VCaP (cell line): ENCODE data around the gene HNRNPUL1.

Source experiments
- H3K27ac ChIP-seq: fragments of 450-650 bp; 2 replicates; pipeline ENCODE4 v1.5.1; 2017
- CTCF ChIP-seq: fragments of 450-650 bp; conservative IDR thresholded peaks from 2 replicates; pipeline ENCODE4 v1.5.1; 2017; ENCODE audit warnings: mild to moderate bottlenecking, moderate library complexity

HNRNPUL1 gene

GRCh38 chr19:41311072-41311471 lies 46.9 kb downstream of the HNRNPUL1 start:
- H3K27ac ChIP-seq, result peak overlapping the region; percentile 94
- no peak for TF ChIP-seq CTCF

DNA sequence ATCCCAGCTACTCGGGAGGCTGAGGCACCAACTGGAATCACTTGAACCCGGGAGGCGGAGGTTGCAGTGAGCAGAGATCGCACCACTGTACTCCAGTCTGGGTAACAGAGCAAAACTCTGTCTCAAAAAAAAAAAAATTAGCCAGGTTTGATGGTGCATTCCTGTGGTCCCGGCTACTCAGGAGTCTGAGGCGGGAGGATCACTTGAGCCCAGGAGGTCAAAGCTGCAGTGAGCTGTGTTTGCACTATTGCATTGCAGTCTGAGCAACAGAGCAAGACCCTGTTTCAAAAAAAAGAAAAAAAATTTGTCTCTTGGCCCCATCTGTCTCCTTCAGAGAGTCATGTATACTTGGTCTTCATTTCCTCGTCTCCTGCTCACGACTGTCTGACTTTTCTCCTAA lies 47.4 kb downstream of the HNRNPUL1 start:
- peak overlapping the region; percentile 94 for H3K27ac ChIP-seq
- TF ChIP-seq CTCF, result no peak

- TF ChIP-seq CTCF, result no peak
- no peak overlapping the region for H3K27ac ChIP-seq
These were observed 52.2 kb downstream of the HNRNPUL1 start for GRCh38 chr19:41316306-41316920.

DNA sequence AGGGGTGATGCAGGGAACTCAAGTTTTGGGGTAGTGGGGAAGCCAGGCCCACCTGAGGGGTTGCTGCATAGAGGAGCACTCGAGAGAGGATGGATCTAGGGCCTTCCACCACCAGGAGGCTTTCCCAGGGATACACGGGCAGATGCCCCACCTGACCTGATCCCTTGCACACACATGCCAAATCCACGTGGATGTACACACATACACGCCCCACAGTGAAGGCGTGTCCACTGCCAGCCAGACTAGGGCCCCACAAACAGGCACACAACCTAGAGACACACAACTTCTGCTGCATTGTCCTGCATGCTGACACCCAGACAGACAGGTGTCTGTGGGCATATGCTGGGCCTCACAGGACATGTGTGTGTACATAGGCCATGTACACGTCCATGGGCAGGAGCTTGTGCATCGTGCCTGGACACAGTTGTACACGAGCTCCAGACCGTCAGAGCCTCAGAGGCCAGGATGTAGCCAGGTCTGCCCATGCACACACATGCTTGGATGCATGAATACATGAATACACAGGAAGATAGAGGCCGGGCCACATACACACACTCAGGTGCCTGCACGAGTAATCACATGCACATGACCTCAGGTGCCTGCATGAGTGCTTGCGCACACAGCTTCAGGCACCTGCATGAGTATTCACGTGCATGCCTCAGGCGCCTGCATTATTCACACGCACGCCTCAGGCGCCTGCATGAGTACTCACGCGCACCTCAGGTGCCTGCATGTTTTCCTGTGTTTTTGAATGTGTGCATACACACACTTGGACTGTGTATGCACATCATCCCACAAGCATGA lies 54.7 kb downstream of the HNRNPUL1 start:
- TF ChIP-seq CTCF, result no peak
- no peak overlapping the region for H3K27ac ChIP-seq

GRCh38 chr19:41319500-41320184 lies 55.5 kb downstream of the HNRNPUL1 start:
- no peak overlapping the region for H3K27ac ChIP-seq
- no peak for TF ChIP-seq CTCF

- no peak for TF ChIP-seq CTCF
These were observed 56.0 kb downstream of the HNRNPUL1 start for GRCh38 chr19:41320185-41320518.

DNA sequence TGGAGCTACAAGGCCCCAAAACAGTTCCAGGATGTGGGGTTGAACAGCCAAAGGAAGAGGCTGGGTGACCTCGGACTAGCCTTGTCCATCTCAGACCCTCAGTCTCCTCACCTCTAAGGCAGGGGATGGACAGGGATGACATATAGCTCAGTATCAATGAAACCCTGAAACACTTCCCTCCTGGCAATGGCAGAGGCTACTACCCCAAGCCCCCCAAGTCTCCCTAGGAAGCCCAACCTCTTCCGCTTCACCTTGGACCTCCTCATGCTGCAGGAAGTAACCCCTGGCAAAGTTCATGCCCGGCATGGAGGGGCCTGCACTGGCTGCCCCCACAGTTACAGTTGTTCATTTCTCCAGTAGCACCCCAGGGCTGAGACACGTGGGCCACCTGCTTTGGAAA lies 56.4 kb downstream of the HNRNPUL1 start:
- H3K27ac ChIP-seq, result no peak overlapping the region

More at GRCh38 chr19:41320185-41320518, 56.0 kb downstream of the HNRNPUL1 start:
- no peak overlapping the region for H3K27ac ChIP-seq

More for the DNA sequence above, 56.4 kb downstream of the HNRNPUL1 start:
- no peak for TF ChIP-seq CTCF
